D721Med (cell line): ENCODE data around the gene FLAD1.

Experiments
- DNase-seq: peaks from one replicate; pipeline ENCODE4 v3.0.0; 2011; ENCODE audit warnings: low spot score; ENCODE audit not compliant: insufficient read length
- FAIRE-seq: peaks from 2 replicates; lab custom pipeline; 2011; peaks lifted over from hg19 to GRCh38; lab: Jason Lieb, UNC
- TF ChIP-seq, protein P1 (sequence below): IDR thresholded peaks from 2 replicates; pipeline ENCODE4 v1.5.1; 2012; ENCODE audit warnings: mild to moderate bottlenecking, control low read depth; ENCODE audit not compliant: insufficient read depth; ENCODE audit errors: missing control alignments

Gene FLAD1

GRCh38 chr1:155039308-155039669 lies 56.1 kb downstream of the FLAD1 start:
- FAIRE-seq = no peak
- TF ChIP-seq, protein P1, sequence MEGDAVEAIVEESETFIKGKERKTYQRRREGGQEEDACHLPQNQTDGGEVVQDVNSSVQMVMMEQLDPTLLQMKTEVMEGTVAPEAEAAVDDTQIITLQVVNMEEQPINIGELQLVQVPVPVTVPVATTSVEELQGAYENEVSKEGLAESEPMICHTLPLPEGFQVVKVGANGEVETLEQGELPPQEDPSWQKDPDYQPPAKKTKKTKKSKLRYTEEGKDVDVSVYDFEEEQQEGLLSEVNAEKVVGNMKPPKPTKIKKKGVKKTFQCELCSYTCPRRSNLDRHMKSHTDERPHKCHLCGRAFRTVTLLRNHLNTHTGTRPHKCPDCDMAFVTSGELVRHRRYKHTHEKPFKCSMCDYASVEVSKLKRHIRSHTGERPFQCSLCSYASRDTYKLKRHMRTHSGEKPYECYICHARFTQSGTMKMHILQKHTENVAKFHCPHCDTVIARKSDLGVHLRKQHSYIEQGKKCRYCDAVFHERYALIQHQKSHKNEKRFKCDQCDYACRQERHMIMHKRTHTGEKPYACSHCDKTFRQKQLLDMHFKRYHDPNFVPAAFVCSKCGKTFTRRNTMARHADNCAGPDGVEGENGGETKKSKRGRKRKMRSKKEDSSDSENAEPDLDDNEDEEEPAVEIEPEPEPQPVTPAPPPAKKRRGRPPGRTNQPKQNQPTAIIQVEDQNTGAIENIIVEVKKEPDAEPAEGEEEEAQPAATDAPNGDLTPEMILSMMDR = no peak
- DNase-seq = no peak

- DNase-seq (no peak), FAIRE-seq (no peak)
- TF ChIP-seq, protein P1 = no peak
Measured at GRCh38 chr1:155040358-155041093, 57.4 kb downstream of the FLAD1 start.
